Measurements from ENCODE around the gene CADM1.
A peak's percentile ranks its signal among the peaks of the same experiment; 100 is the strongest.

The CADM1 gene

DNA sequence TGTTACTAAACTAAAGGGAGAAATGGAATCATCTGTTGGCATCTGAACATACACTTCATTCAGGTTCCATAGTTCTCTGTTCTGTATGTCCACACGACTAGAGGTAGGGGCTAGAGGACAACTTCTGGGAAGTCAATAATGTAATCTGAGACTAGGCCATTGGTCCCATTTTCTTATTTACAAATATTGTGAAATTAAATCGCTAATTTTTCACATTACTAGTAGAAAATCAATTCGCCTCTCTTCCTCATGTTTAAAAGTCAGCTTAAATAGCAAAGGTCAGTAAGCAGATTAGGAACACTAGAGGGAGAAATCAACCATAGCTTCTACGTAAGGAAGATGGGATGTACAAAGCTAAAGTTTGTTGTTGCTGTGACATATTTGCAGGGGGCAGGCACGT, 59.7 kb downstream of the CADM1 start:
- DNase-seq, result no peak

DNA sequence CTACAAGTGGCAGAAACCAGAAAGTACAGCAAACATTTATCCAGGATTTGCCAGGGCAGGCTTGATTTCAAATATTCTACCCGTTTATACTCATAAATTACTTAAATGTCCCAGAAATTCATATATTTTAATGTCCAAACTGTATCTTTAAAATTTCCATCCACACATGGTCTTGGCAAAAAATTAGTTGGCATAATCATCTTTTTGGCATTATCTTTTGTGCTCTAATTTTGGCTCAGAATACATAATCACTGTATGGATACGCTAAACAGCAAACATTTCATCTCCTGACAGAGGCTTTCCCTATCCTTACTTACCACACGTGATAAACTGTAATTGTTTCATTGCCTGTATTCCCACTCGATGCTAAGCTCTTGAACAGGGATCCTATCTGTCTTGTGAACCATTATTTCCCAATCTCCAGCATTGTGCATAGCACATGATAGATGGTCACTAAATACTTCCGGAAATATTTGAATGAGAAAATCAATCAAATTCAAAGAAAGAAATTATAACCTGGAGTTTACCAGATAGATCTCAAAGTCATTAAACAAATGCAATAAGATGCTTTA, 64.2 kb downstream of the CADM1 start:
- DNase-seq, result no peak

DNA sequence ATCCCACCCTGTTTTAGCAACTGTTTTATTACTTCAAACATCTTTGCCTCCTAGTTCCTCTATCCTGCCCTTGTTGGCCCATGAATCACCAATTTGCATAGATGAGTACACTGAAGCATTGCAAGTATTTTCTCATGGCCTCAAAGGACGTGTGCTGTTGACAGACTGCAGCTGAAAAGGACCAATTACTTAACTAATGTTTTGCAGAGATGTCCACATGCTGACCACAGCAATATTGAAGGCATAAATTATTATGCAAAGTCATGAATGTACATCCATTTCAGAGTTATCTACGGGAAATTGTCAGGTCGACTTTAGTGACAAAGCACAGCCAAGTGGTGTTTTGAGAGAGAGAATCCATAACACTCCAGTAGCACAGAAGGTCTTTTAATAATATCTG, 64.8 kb downstream of the CADM1 start:
- no peak for DNase-seq

- DNase-seq, result no peak
Measured at GRCh38 chr11:115437902-115438575, 66.2 kb downstream of the CADM1 start.

DNA sequence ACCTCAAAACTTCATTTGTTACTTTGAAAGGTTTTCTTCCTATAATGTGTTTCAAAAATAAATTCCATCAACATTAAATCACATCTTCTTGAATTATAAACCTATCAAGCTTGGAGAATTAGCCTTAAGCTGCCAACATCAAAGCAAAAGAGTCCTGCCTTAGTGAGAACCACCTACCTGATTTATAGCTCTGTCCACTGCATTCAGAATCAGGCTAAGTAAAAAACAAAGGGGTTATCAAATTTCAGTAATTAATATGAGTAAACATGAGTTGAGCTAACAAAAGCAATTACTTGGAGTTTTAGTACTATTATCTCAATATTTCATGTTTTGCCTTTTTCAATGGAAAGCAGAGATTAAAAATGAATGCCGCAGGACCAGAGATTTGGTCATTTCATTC, 73.9 kb downstream of the CADM1 start:
- no peak for DNase-seq

- DNase-seq, result no peak
Measured at GRCh38 chr11:115428306-115428705, 75.9 kb downstream of the CADM1 start.

DNA sequence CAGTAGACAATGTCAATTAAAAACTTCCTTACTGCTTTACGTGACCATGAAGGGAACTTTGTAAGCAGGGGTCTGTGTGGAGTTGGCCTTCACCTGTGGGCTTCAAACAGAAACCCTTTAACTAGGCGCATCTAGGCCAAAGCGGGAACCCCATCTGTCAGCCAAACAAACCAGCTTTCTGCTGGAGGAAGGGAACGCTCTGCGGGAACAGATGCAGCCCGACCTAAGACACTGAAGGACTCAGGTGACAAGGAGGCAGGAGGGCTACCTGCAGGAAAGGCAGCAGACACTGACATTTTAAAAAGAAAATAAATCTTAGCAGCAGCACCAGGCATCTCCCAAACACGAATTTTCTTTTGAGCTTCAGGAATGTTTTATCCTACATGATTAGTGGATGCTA, 78.4 kb downstream of the CADM1 start:
- no peak for DNase-seq

DNA sequence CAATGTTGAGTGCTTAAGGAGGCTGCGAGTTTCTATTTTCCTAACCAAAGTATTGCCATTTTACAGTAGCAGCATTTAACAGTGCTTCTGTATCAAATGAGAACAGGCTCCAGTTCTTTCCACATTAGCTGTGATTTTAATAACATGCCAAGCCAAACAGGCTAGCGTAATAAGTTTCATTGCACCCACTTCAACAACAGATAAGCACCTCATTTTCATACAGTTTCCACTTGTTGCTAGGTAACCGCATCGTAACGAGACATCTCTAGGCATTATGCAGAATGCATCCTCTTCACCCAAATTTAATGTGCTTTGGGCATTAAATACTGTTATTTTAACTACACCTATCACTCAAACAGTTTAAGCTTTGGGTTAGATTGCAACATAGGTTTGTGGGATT, 79.0 kb downstream of the CADM1 start:
- DNase-seq, result peak; percentile 29

DNA sequence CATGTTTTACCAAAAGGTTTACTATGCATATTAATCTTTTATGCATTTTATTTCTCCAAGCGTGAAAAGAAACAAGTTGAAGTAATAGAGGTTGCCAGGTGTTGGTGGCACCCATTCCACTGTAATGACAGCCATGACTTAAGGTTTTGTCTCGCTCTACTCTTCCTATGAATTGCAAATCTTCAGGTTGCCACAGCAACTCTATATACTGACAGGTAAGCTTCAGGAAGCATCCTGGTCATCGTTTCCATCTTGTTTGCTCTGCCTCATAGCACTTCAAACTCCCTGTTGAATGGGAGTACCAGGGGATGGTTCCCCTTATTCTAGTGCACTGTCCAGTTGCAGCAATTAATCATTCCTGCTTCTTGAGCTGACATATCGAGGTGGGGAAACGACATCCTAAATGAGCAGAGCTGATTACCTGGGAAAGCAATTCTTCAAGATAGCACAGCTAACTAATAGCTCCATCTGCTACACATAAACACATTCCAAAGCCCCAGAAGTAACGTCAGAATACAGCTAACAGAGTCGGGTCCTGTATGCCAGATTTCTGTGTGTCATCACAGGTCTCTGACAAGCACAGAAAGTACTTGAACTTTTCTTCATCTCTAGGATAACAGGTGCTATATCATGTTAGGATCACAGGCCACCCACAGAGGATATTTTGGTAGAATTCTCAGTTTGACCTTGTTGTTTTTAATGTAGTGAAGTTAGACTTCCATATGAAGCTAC, 80.3 kb downstream of the CADM1 start:
- no peak for DNase-seq

- no peak for DNase-seq
Measured at GRCh38 chr11:115421992-115422689, 82.1 kb downstream of the CADM1 start.

DNA sequence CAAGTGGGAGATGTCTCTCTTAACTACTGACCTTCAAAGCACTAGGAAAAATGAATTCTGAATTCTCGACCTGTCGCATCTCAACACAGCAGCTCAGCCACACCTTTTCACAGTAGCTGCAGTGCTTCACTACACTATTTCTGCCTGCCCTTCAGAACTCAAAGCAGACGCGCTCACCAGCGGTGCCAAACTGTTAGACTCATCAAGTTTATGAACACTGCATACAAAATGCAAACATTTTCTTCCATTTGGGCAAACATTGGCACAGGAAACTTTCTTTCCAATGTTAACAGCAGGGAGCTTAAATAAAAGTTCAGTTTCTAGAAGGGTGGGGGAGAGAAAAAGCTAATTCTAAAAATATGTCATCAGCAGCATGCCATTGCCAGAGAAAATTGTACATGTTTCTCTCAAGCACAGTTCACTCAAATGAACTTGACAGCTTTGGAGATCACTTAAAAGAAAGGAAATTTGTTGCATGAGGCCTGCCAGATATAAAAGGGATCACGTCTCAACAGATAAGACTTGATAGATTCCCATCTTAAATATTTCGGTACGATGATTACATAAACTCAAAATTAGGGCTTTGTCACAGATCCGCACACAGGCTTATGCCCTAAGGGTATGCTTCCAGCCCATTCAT, 82.7 kb downstream of the CADM1 start:
- no peak for DNase-seq

DNA sequence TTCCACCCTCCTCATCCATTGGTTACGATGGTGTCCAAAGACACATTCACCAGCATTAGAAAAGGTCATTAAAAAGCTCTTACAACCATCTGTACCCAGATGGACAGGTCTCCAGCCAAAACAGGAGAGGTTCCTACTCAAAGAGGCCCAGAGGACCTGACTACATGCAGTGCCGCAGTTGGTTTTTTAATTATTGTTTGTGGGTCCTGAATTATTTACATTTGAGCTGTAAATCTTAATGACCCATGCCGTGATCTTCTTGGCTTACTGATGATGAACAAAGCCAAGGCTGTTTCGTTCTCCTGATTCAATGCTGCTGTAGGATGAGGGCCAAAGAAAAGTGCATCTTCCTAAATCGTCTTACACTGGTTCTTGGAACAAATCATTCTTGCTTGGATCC, 83.7 kb downstream of the CADM1 start:
- DNase-seq, result peak; percentile 98

- no peak for DNase-seq
Measured at GRCh38 chr11:115418626-115419025, 85.6 kb downstream of the CADM1 start.

DNA sequence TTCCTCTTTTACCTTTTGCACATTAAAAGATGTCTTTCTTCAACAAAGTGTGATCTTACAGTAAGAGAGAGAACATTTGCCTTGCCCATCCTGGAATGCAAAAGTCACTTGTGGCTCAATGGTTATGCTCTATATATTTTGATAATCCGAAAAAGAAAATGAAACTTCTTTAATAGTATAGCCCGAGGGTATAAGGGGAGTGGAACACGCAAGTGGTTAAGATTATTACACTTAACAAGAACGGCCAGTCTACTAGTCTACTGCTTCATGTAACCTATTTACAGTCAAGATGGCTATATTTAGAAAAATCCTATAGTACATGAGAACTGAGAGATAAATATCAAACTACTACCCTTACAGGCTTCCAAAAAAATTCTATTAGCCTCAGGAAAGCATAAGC, 86.1 kb downstream of the CADM1 start:
- no peak for DNase-seq

- no peak for DNase-seq
Measured at GRCh38 chr11:115411120-115411519, 93.1 kb downstream of the CADM1 start.

GRCh38 chr11:115409691-115410220, 94.5 kb downstream of the CADM1 start:
- DNase-seq, result peak; percentile 100

DNA sequence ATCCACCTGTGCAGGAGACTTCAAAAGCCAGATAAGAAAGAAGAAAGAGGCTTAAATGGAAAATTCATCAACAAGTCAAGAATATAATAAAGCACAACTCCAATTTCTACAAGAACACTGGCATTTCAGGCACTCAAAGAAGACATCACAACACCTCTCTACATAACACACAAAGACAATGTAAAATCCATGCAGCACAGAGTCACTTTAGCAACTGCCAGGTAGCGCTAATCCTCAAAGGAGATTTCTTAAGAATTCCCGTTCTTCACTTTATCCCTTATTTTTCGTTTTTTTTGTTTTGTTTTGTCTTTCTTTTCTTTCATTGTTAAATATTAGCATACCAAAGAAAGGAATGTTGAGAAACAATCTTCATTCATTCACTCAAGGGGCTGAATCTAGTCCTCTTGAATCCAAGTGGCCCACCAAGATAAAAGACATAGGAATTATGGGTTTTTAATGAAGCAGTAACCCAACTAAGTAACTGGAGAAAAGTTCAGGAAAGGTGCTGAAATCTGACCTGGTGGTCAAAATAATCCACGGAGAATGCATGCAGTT, 95.0 kb downstream of the CADM1 start:
- no peak for DNase-seq

DNA sequence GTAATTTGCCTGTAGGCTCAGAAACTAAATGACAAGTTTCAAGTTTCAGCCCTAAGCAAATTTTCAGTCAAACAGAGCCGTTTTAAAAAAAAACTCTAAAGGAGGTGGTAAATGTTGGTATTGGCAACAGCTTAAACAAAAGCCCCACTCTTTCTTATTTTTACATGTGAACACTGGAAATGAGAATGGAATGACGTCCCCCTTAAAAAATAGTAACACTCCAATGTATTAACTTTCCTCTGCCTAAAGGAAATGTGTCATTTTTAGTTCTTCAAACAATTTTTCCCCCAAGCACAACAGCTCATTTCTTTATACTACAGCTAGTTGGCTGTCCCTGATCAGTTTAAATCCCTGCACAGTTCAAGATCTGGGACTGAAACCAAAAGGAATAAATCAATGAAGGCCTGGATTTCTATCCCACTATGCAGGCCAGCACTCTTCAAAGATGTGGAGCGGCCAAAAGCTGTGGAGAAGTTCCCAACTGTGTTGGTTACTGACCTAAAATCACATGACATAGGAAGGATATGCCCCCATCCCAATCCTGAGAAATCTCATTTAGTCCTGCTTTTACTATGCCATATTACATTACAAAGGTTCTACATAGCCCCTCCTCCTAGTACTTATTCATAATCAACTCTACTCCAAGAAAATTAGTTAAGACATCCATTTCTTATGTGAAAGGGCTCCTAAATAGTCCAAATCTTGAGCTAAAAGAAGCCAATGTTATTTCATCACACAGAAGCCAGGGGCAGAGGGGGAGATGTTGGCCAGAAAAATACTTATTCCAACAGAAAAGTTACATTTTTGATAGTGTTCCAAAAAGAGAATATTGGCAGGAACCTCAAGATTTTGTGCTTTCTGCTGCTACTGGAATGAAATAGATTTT, 95.9 kb downstream of the CADM1 start:
- DNase-seq, result no peak

- DNase-seq, result no peak
Measured at GRCh38 chr11:115407496-115407895, 96.7 kb downstream of the CADM1 start.

DNA sequence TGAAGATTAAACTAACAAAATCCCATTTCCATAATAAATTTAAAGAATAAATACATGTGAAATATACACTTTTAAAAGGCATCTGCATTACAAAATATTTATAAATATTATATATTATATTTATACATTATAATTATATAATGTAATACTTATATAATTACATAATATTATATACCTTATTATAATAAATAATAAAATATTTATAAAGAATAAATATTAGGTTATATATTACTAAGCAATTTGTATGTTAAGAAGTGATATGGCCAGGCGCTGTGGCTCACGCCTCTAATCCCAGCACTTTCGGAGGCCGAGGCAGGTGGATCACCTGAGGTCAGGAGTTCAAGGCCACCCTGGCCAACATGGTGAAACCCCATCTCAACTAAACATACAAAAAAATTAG, 97.8 kb downstream of the CADM1 start:
- DNase-seq, result no peak

DNA sequence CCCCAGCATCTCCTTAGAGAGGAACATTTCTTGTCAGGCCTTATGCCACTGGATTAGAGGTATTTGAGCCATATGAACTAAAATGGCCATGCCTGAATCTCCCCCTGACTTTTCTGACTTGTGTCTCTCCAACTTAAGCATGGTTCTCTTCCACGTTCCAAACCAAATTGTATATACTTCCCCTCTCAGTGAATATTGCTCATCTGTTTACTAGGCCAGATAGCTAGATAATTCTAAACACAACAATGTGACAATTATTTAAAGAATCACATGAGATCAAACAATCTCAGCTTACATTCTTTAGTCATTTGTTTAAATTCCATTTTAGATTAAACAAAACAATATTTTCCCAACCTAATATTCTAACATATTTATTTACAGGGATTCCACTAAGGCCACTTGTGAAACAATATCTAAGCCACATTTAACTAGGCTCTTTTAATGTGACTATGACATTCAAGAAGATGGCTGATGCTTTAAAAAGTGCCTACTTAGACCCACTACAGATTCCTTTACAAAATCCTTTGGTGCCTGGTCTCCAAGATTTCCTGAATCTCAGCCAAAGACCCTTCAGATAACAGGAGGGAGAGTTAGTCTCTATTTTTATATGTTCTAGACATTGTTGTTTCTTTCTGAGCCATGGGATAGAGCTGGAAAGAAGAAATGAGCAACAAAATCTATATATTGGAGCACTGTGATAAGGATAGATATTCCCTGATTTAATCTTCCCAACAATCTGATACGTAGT, 105.7 kb downstream of the CADM1 start:
- DNase-seq, result no peak
